ENCODE results near the gene APH1B.

Gene APH1B

GRCh38 chr15:63351170-63351569 is 73.8 kb downstream of the APH1B start:
- Histone ChIP-seq H3K9ac (ENCODE audit: low read length) (no peak overlapping the region), H3K4me2 (ENCODE audit: low read length) (no peak overlapping the region), H3K27me3 (ENCODE audit: insufficient read depth, low read length, poor library complexity) (no peaks in the 10 kb centered on the region), H2AK5ac (ENCODE audit: low read length) (no peak overlapping the region), H4K8ac (ENCODE audit: low read depth, low read length) (no peak overlapping the region), H3K4ac (ENCODE audit: low read depth, low read length) (no peak overlapping the region), H3K4me1 (ENCODE audit: control insufficient read depth, low read depth, low read length) (no peaks in the 10 kb centered on the region), H3K56ac (ENCODE audit: low read length) (no peak overlapping the region), H3K36me3 (ENCODE audit: control insufficient read depth, insufficient read depth, low read length) (no peaks in the 10 kb centered on the region), H3K4me3 (ENCODE audit: low read length) (no peak overlapping the region), H4K5ac (ENCODE audit: low read length) (no peak overlapping the region), H2BK5ac (ENCODE audit: low read length) (no peak overlapping the region), H3K27ac (ENCODE audit: low read depth, low read length) (no peak overlapping the region), H2BK120ac (ENCODE audit: low read depth, low read length) (no peak overlapping the region), H3K79me2 (ENCODE audit: control insufficient read depth, insufficient read depth, low read length) (no peaks in the 10 kb centered on the region), H3K18ac (ENCODE audit: low read length) (no peak overlapping the region), H2BK15ac (replicated peaks; ENCODE audit: low read depth) (no peak overlapping the region), H3K23ac (ENCODE audit: low read length) (no peak overlapping the region), H3K79me1 (ENCODE audit: low read length) (no peaks in the 10 kb centered on the region)
- DNase-seq: no peak
- WGBS (ENCODE audit: extremely low coverage, insufficient coverage, low lambda C conversion rate): no CpG with 5 or more reads among the region's 4 CpGs

- Histone ChIP-seq H3K79me2 (ENCODE audit: control insufficient read depth, insufficient read depth, low read length) (no peaks in the 10 kb centered on the region), H3K4me1 (ENCODE audit: control insufficient read depth, low read depth, low read length) (no peaks in the 10 kb centered on the region), H3K56ac (ENCODE audit: low read length) (no peak overlapping the region), H3K9ac (ENCODE audit: low read length) (no peak overlapping the region), H3K4ac (ENCODE audit: low read depth, low read length) (no peak overlapping the region), H3K23ac (ENCODE audit: low read length) (no peak overlapping the region), H2BK15ac (replicated peaks; ENCODE audit: low read depth) (no peak overlapping the region), H3K4me3 (ENCODE audit: low read length) (no peak overlapping the region), H2AK5ac (ENCODE audit: low read length) (no peak overlapping the region), H3K4me2 (ENCODE audit: low read length) (no peak overlapping the region), H2BK120ac (ENCODE audit: low read depth, low read length) (no peak overlapping the region), H4K5ac (ENCODE audit: low read length) (no peak overlapping the region), H3K36me3 (ENCODE audit: control insufficient read depth, insufficient read depth, low read length) (no peaks in the 10 kb centered on the region), H2BK5ac (ENCODE audit: low read length) (no peak overlapping the region), H3K27ac (ENCODE audit: low read depth, low read length) (no peak overlapping the region), H3K27me3 (ENCODE audit: insufficient read depth, low read length, poor library complexity) (no peaks in the 10 kb centered on the region), H3K79me1 (ENCODE audit: low read length) (no peaks in the 10 kb centered on the region), H4K8ac (ENCODE audit: low read depth, low read length) (no peak overlapping the region), H3K18ac (ENCODE audit: low read length) (no peak overlapping the region)
- DNase-seq: no peak
- WGBS (ENCODE audit: extremely low coverage, insufficient coverage, low lambda C conversion rate): no CpG with 5 or more reads among the region's 4 CpGs
Observed at GRCh38 chr15:63352808-63353207, 75.4 kb downstream of the APH1B start.

GRCh38 chr15:63353261-63353660 is 75.9 kb downstream of the APH1B start:
- Histone ChIP-seq H3K4me1 (ENCODE audit: control insufficient read depth, low read depth, low read length) (no peaks in the 10 kb centered on the region), H3K4me3 (ENCODE audit: low read length) (no peak overlapping the region), H4K5ac (ENCODE audit: low read length) (no peak overlapping the region), H3K79me1 (ENCODE audit: low read length) (no peaks in the 10 kb centered on the region), H3K18ac (ENCODE audit: low read length) (no peak overlapping the region), H3K27me3 (ENCODE audit: insufficient read depth, low read length, poor library complexity) (no peaks in the 10 kb centered on the region), H2BK120ac (ENCODE audit: low read depth, low read length) (no peak overlapping the region), H3K79me2 (ENCODE audit: control insufficient read depth, insufficient read depth, low read length) (no peaks in the 10 kb centered on the region), H3K23ac (ENCODE audit: low read length) (no peak overlapping the region), H2BK15ac (replicated peaks; ENCODE audit: low read depth) (no peak overlapping the region), H3K27ac (ENCODE audit: low read depth, low read length) (no peak overlapping the region), H3K4ac (ENCODE audit: low read depth, low read length) (no peak overlapping the region), H2AK5ac (ENCODE audit: low read length) (no peak overlapping the region), H3K9ac (ENCODE audit: low read length) (no peak overlapping the region), H3K36me3 (ENCODE audit: control insufficient read depth, insufficient read depth, low read length) (no peaks in the 10 kb centered on the region), H3K4me2 (ENCODE audit: low read length) (no peak overlapping the region), H3K56ac (ENCODE audit: low read length) (no peak overlapping the region), H4K8ac (ENCODE audit: low read depth, low read length) (no peak overlapping the region), H2BK5ac (ENCODE audit: low read length) (no peak overlapping the region)
- no peak for DNase-seq
- WGBS (ENCODE audit: extremely low coverage, insufficient coverage, low lambda C conversion rate): no CpG with 5 or more reads among the region's 8 CpGs

GRCh38 chr15:63353887-63354286 is 76.5 kb downstream of the APH1B start:
- H3K79me2 ChIP-seq (ENCODE audit: control insufficient read depth, insufficient read depth, low read length): no peaks in the 10 kb centered on the region
- no peak overlapping the region for H2BK15ac ChIP-seq (replicated peaks; ENCODE audit: low read depth)
- H3K23ac ChIP-seq (ENCODE audit: low read length): no peak overlapping the region
- H3K27me3 ChIP-seq (ENCODE audit: insufficient read depth, low read length, poor library complexity): no peaks in the 10 kb centered on the region
- no peaks in the 10 kb centered on the region for H3K79me1 ChIP-seq (ENCODE audit: low read length)
- no peak overlapping the region for H4K8ac ChIP-seq (ENCODE audit: low read depth, low read length)
- H3K4ac ChIP-seq (ENCODE audit: low read depth, low read length): no peak overlapping the region
- no peak for DNase-seq
- no peak overlapping the region for H2AK5ac ChIP-seq (ENCODE audit: low read length)
- no peak overlapping the region for H2BK120ac ChIP-seq (ENCODE audit: low read depth, low read length)
- no peaks in the 10 kb centered on the region for H3K36me3 ChIP-seq (ENCODE audit: control insufficient read depth, insufficient read depth, low read length)
- H3K4me2 ChIP-seq (ENCODE audit: low read length): no peak overlapping the region
- H3K18ac ChIP-seq (ENCODE audit: low read length): no peak overlapping the region
- H2BK5ac ChIP-seq (ENCODE audit: low read length): no peak overlapping the region
- no peak overlapping the region for H3K4me3 ChIP-seq (ENCODE audit: low read length)
- no CpG with 5 or more reads among the region's 5 CpGs for WGBS (ENCODE audit: extremely low coverage, insufficient coverage, low lambda C conversion rate)
- H3K56ac ChIP-seq (ENCODE audit: low read length): no peak overlapping the region
- no peak overlapping the region for H3K9ac ChIP-seq (ENCODE audit: low read length)
- no peaks in the 10 kb centered on the region for H3K4me1 ChIP-seq (ENCODE audit: control insufficient read depth, low read depth, low read length)
- no peak overlapping the region for H4K5ac ChIP-seq (ENCODE audit: low read length)
- no peak overlapping the region for H3K27ac ChIP-seq (ENCODE audit: low read depth, low read length)

GRCh38 chr15:63354821-63355650 is 77.6 kb downstream of the APH1B start:
- H3K4me1 ChIP-seq (ENCODE audit: control insufficient read depth, low read depth, low read length): no peaks in the 10 kb centered on the region
- H2AK5ac ChIP-seq (ENCODE audit: low read length): no peak overlapping the region
- no peak overlapping the region for H3K4me3 ChIP-seq (ENCODE audit: low read length)
- no peak overlapping the region for H3K4me2 ChIP-seq (ENCODE audit: low read length)
- no CpG with 5 or more reads among the region's 22 CpGs for WGBS (ENCODE audit: extremely low coverage, insufficient coverage, low lambda C conversion rate)
- no peak overlapping the region for H3K18ac ChIP-seq (ENCODE audit: low read length)
- no peak overlapping the region for H3K9ac ChIP-seq (ENCODE audit: low read length)
- DNase-seq: no peak
- H3K23ac ChIP-seq (ENCODE audit: low read length): no peak overlapping the region
- no peak overlapping the region for H2BK120ac ChIP-seq (ENCODE audit: low read depth, low read length)
- H3K79me2 ChIP-seq (ENCODE audit: control insufficient read depth, insufficient read depth, low read length): no peaks in the 10 kb centered on the region
- no peaks in the 10 kb centered on the region for H3K36me3 ChIP-seq (ENCODE audit: control insufficient read depth, insufficient read depth, low read length)
- no peaks in the 10 kb centered on the region for H3K79me1 ChIP-seq (ENCODE audit: low read length)
- H3K56ac ChIP-seq (ENCODE audit: low read length): no peak overlapping the region
- no peaks in the 10 kb centered on the region for H3K27me3 ChIP-seq (ENCODE audit: insufficient read depth, low read length, poor library complexity)
- no peak overlapping the region for H2BK15ac ChIP-seq (replicated peaks; ENCODE audit: low read depth)
- H3K4ac ChIP-seq (ENCODE audit: low read depth, low read length): no peak overlapping the region
- H4K8ac ChIP-seq (ENCODE audit: low read depth, low read length): no peak overlapping the region
- H3K27ac ChIP-seq (ENCODE audit: low read depth, low read length): no peak overlapping the region
- no peak overlapping the region for H2BK5ac ChIP-seq (ENCODE audit: low read length)
- no peak overlapping the region for H4K5ac ChIP-seq (ENCODE audit: low read length)

- no peak for DNase-seq
- no peak overlapping the region for H3K23ac ChIP-seq (ENCODE audit: low read length)
- no peak overlapping the region for H3K4ac ChIP-seq (ENCODE audit: low read depth, low read length)
- H2BK120ac ChIP-seq (ENCODE audit: low read depth, low read length): no peak overlapping the region
- no peak overlapping the region for H3K9ac ChIP-seq (ENCODE audit: low read length)
- no peak overlapping the region for H2BK5ac ChIP-seq (ENCODE audit: low read length)
- no peak overlapping the region for H3K56ac ChIP-seq (ENCODE audit: low read length)
- no peak overlapping the region for H3K27ac ChIP-seq (ENCODE audit: low read depth, low read length)
- no peak overlapping the region for H4K5ac ChIP-seq (ENCODE audit: low read length)
- H2BK15ac ChIP-seq (replicated peaks; ENCODE audit: low read depth): no peak overlapping the region
- H3K18ac ChIP-seq (ENCODE audit: low read length): no peak overlapping the region
- no peak overlapping the region for H4K8ac ChIP-seq (ENCODE audit: low read depth, low read length)
- H2AK5ac ChIP-seq (ENCODE audit: low read length): no peak overlapping the region
- no peaks in the 10 kb centered on the region for H3K79me2 ChIP-seq (ENCODE audit: control insufficient read depth, insufficient read depth, low read length)
- H3K36me3 ChIP-seq (ENCODE audit: control insufficient read depth, insufficient read depth, low read length): no peaks in the 10 kb centered on the region
- H3K4me3 ChIP-seq (ENCODE audit: low read length): no peak overlapping the region
- H3K79me1 ChIP-seq (ENCODE audit: low read length): no peaks in the 10 kb centered on the region
- no CpG with 5 or more reads among the region's 4 CpGs for WGBS (ENCODE audit: extremely low coverage, insufficient coverage, low lambda C conversion rate)
- no peaks in the 10 kb centered on the region for H3K4me1 ChIP-seq (ENCODE audit: control insufficient read depth, low read depth, low read length)
- H3K4me2 ChIP-seq (ENCODE audit: low read length): no peak overlapping the region
- no peaks in the 10 kb centered on the region for H3K27me3 ChIP-seq (ENCODE audit: insufficient read depth, low read length, poor library complexity)
Observed at GRCh38 chr15:63357061-63357460, 79.7 kb downstream of the APH1B start.

All from mesendoderm (in vitro differentiated cells).